WTC11 (cell line): ENCODE results near the gene DCP1B. TPM values are rescaled to one million over a fixed set of nuclear protein-coding genes. Genes with fewer than 3 reads are reported as not detected.

Experiments
- ATAC-seq: fragments of 200-7000 bp; cut with Tn5 transposase; 2 replicates; pipeline ENCODE4 v1.10.0; 2021; ENCODE audit warnings: mild to moderate bottlenecking, moderate library complexity
- CTCF ChIA-PET: fragments of 300-600 bp; sonication (Branson Sonifier 250); formaldehyde crosslinking; loops from one replicate; lab custom pipeline; 2021; ENCODE audit warnings: antibody characterized with exemption; lab: Charles Lee
- POLR2A ChIA-PET: fragments of 350-600 bp; sonication (Branson Sonifier 250); formaldehyde crosslinking; loops from one replicate; lab custom pipeline; 2021; ENCODE audit warnings: antibody characterized with exemption; lab: Charles Lee
- DNase-seq: peaks from one replicate; pipeline ENCODE4 v3.0.0; 2021; ENCODE audit warnings: low spot score
- H3K27ac Mint-ChIP-seq: 2 replicates; pipeline ENCODE4 v1.8.0; 2021; ENCODE audit warnings: mixed read lengths
- H3K27me3 Mint-ChIP-seq: 2 replicates; pipeline ENCODE4 v1.8.0; 2021; ENCODE audit warnings: low read depth, mild to moderate bottlenecking, moderate library complexity, mixed read lengths
- H3K36me3 Mint-ChIP-seq: 2 replicates; pipeline ENCODE4 v1.8.0; 2021; ENCODE audit warnings: mixed read lengths
- H3K4me1 Mint-ChIP-seq: 2 replicates; pipeline ENCODE4 v1.8.0; 2022; ENCODE audit warnings: mixed read lengths
- H3K4me3 Mint-ChIP-seq: 2 replicates; pipeline ENCODE4 v1.8.0; 2021; ENCODE audit warnings: mild to moderate bottlenecking, moderate library complexity, mixed read lengths
- H3K9me3 Mint-ChIP-seq: 2 replicates; pipeline ENCODE4 v1.8.0; 2021; ENCODE audit warnings: mixed read lengths
- ARID4B ChIP-seq: sonication (generic); formaldehyde crosslinking; IDR thresholded peaks from 2 replicates; pipeline ENCODE4 v1.8.0; 2023; ENCODE audit warnings: missing genetic modification reagents, mild to moderate bottlenecking, borderline replicate concordance
- E2F5 ChIP-seq: sonication (generic); formaldehyde crosslinking; IDR thresholded peaks from 2 replicates; pipeline ENCODE4 v1.8.1; 2022; ENCODE audit warnings: mild to moderate bottlenecking, moderate library complexity, missing genetic modification reagents
- ESRRA ChIP-seq: sonication (generic); formaldehyde crosslinking; IDR thresholded peaks from 2 replicates; pipeline ENCODE4 v1.8.1; 2022; ENCODE audit warnings: mild to moderate bottlenecking, missing genetic modification reagents, borderline replicate concordance
- GABPB1 ChIP-seq: sonication (generic); formaldehyde crosslinking; IDR thresholded peaks from 2 replicates; pipeline ENCODE4 v1.8.1; 2023; ENCODE audit warnings: mild to moderate bottlenecking, missing genetic modification reagents
- MYBL2 ChIP-seq: sonication (generic); formaldehyde crosslinking; IDR thresholded peaks from 2 replicates; pipeline ENCODE4 v1.8.1; 2023; ENCODE audit warnings: mild to moderate bottlenecking, moderate library complexity, missing genetic modification reagents
- NFE2L1 ChIP-seq: sonication (generic); formaldehyde crosslinking; IDR thresholded peaks from 2 replicates; pipeline ENCODE4 v1.8.1; 2023; ENCODE audit warnings: missing genetic modification reagents
- NR3C1 ChIP-seq: sonication (generic); formaldehyde crosslinking; conservative IDR thresholded peaks from 2 replicates; pipeline ENCODE4 v1.8.1; 2023; ENCODE audit warnings: low read depth, mild to moderate bottlenecking, missing genetic modification reagents
- OVOL2 ChIP-seq: fragments of 250-450 bp; sonication (Bioruptor Pico); IDR thresholded peaks from 2 replicates; pipeline ENCODE4 v1.9.0; 2021; ENCODE audit warnings: mild to moderate bottlenecking, borderline replicate concordance
- SMAD3 ChIP-seq: sonication (generic); formaldehyde crosslinking; IDR thresholded peaks from 2 replicates; pipeline ENCODE4 v1.8.0; 2022; ENCODE audit warnings: missing genetic modification reagents, mild to moderate bottlenecking, borderline replicate concordance
- TCF7 ChIP-seq: sonication (generic); formaldehyde crosslinking; IDR thresholded peaks from 2 replicates; pipeline ENCODE4 v1.8.0; 2022; ENCODE audit warnings: mild to moderate bottlenecking, low read depth, missing genetic modification reagents, moderate library complexity
- TP53 ChIP-seq: sonication (generic); formaldehyde crosslinking; IDR thresholded peaks from 2 replicates; pipeline ENCODE4 v1.8.1; 2023; ENCODE audit warnings: mild to moderate bottlenecking, missing genetic modification reagents
- USF1 ChIP-seq: sonication (generic); formaldehyde crosslinking; IDR thresholded peaks from 2 replicates; pipeline ENCODE4 v1.8.0; 2022; ENCODE audit warnings: mild to moderate bottlenecking, missing genetic modification reagents
- total RNA-seq: library from RNA; stranded (reverse); gene quantifications from 3 replicates; pipeline ENCODE4 v1.2.3, GENCODE V29; 2021

Gene DCP1B
- total RNA-seq, 1 experiment from 2014 or later: 25.1 TPM

DNA sequence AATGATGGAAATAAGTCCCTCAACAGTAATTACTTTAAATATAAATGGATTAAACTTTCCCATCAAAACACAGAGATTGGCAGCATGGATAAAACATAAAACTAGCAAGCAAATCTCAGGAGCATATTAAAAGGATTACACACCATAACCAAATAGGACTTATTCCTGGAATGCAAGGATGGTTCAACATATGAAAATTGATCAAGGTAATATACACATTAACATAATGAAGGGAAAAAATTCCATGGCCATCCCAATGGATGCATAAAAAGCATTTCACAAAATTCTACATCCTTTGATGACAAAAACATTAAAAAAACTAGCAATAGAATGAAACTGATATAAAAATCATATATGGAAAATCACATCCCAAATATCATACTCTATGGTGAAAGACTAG, 99.4 kb downstream of the DCP1B start:
- ChIA-PET POLR2A (no interaction called here), CTCF (no interaction called here)
- TF ChIP-seq NR3C1 (CRISPR knock-in tag) (no peak), E2F5 (no peak), TP53 (CRISPR knock-in tag) (no peak), TCF7 (no peak), GABPB1 (no peak)
- Mint-ChIP-seq H3K9me3 (peaks cover 55% of the 10 kb centered on the region), H3K27ac (no peak overlapping the region), H3K4me1 (no peaks in the 10 kb centered on the region; the same call in 1 of the 2 replicates), H3K36me3 (peaks cover 9% of the 10 kb centered on the region), H3K4me3 (no peak overlapping the region), H3K27me3 (peaks cover 5% of the 10 kb centered on the region; the same call in 1 of the 2 replicates)
- DNase-seq (no peak), ATAC-seq (no peak)

- Mint-ChIP-seq H3K27ac (no peak overlapping the region), H3K27me3 (no peaks in the 10 kb centered on the region), H3K36me3 (no peaks in the 10 kb centered on the region), H3K4me3 (no peak overlapping the region), H3K4me1 (no peaks in the 10 kb centered on the region), H3K9me3 (peaks cover 11% of the 10 kb centered on the region)
- POLR2A ChIA-PET: no interaction called here
- DNase-seq (no peak), ATAC-seq (no peak)
- no peak for TF ChIP-seq OVOL2 (CRISPR knock-in tag)
- no peak for TF ChIP-seq NFE2L1 (CRISPR knock-in tag)
- TF ChIP-seq ARID4B (CRISPR knock-in tag): no peak
- TF ChIP-seq USF1 (CRISPR knock-in tag): no peak
- TF ChIP-seq SMAD3 (CRISPR knock-in tag): no peak
- TF ChIP-seq MYBL2 (CRISPR knock-in tag): no peak
- no peak for TF ChIP-seq ESRRA (CRISPR knock-in tag)
- CTCF ChIA-PET: no interaction called here
These were observed 107.3 kb downstream of the DCP1B start for GRCh38 chr12:1896964-1897363.

Other genes starting within 250 kb of the DCP1B start
- gene LRTM2, start 183.9 kb downstream of the DCP1B start, total RNA-seq: 0.30 to 0.66 TPM (median 0.34 TPM) in 3 replicates
- 0.04 to 0.46 TPM (median 0.25 TPM) in 3 replicates for gene CACNA2D4, start 85.8 kb downstream of the DCP1B start, total RNA-seq
- gene CACNA1C, start 48.5 kb upstream of the DCP1B start, total RNA-seq: 1.7 to 2.2 TPM (median 2.1 TPM) in 3 replicates